GM12864 (cell line): ENCODE results near the gene DLGAP3.
"Not testable (repeated sequence)": the region's sequence is repeated elsewhere in the genome, so short reads cannot be mapped to it uniquely, and the experiment has no call there.

Experiments used
- DNase-seq: peaks from one replicate; pipeline ENCODE4 v3.0.0-alpha.2; 2011; ENCODE audit warnings: low read depth
- H3K4me3 ChIP-seq: 2 replicates; pipeline ENCODE4 v1.5.1; 2011; ENCODE audit warnings: mild to moderate bottlenecking, low read depth, low read length, control low read depth
- CTCF ChIP-seq: IDR thresholded peaks from 2 replicates; pipeline ENCODE4 v1.5.1; 2011; ENCODE audit warnings: low read depth, mild to moderate bottlenecking, moderate library complexity, low read length, control low read depth, inconsistent platforms; ENCODE audit errors: missing control alignments

Gene DLGAP3

GRCh38 chr1:34828611-34829010 is 100.8 kb downstream of the DLGAP3 start:
- no peak overlapping the region for H3K4me3 ChIP-seq
- no peak for TF ChIP-seq CTCF
- no peak for DNase-seq

- TF ChIP-seq CTCF = no peak
- no peak overlapping the region for H3K4me3 ChIP-seq
- no peak for DNase-seq
Measured at GRCh38 chr1:34827341-34827941, 102.0 kb downstream of the DLGAP3 start.

DNA sequence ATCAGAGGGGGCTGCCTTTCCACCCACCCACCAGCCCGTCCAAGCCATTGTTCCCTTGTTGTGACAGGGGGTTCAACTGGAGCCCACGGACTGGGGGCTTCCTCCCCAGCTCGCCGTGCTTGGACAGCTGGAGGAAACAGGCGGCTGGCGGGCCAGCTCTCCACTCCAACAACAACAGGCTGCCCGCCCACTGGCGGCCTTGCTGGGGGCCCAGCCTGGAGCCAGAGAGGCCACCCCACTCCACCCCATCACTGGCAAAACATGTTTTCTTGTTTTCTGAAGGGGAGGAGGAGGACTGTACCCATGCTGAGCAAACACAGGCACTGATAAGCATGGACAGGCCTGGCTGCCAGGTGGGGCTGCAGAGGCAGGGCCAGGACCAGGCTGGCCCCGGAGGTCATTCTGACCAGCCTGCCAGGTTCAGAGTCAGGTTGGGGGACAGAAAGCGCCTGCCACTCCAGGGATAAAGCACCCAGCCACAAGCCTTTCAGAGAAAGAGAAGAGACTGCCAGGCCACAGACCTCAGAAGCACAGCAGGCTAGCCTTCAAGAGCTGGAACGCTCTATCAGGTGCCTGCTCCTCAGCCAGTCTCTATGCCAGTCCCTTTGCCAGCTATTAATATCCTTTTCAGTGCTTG is 103.9 kb downstream of the DLGAP3 start:
- DNase-seq = no peak
- H3K4me3 ChIP-seq = no peak overlapping the region
- TF ChIP-seq CTCF = no peak

- H3K4me3 ChIP-seq = no peak overlapping the region
- DNase-seq = no peak
- TF ChIP-seq CTCF = no peak
Measured at GRCh38 chr1:34824817-34825454, 104.5 kb downstream of the DLGAP3 start.

GRCh38 chr1:34822202-34822601 is 107.2 kb downstream of the DLGAP3 start:
- H3K4me3 ChIP-seq = no peak overlapping the region
- TF ChIP-seq CTCF = no peak
- DNase-seq = no peak

DNA sequence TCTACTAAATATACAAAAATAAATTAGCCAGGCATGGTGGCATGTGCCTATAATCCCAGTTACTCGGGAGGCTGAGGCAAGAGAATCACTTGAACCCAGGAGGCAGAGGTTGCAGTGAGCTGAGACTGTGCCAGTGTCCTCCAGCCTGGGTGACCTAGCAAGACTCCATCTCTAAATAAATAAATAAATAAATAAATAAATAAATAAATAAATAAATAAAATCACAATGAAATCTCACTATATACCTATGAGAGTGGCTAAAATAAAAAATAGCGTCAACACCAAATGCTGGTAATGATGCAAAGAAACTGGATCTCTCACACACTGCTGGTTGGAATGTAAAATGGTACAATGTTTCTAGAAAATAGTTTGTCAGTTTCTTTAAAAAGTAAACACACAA is 110.6 kb downstream of the DLGAP3 start:
- H3K4me3 ChIP-seq, DNase-seq: not testable (repeated sequence)

DNA sequence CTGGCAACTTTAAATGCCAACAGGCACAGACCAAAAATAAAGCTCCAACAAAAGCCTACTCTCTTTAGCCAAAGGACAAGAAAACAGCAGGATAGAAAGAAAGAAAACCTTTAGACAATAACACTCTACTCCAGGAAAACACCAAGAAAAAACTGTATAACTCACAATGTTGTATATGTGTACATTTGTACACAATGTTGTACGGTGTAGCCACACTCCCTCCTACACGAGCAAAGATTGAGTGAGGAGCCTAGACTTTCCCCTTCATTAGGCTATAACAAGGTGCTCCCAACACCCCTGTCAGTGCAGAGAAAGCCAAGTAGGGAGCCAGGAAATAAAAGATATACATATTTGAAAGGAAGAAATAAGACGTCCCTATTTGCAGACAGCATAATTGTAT is 112.7 kb downstream of the DLGAP3 start:
- TF ChIP-seq CTCF = no peak
- H3K4me3 ChIP-seq = no peak overlapping the region
- no peak for DNase-seq
